Upper lobe of left lung (tissue), 4 donors: ENCODE data around the gene MACROD2.

Source experiments
- POLR2AphosphoS5 ChIP-seq, 2 donors: sonication (generic); formaldehyde crosslinking; IDR thresholded peaks; one replicate each; pipeline ENCODE4 v1.5.1; 2017; ENCODE audit warnings: antibody characterized with exemption in 2 of 2
- TF ChIP-seq, protein P1 (sequence below), 6 experiments: fragments of 450-650 bp in 4 of 6; fragments of 200-600 bp in 2 of 6; sonication (generic) in 2 of 6; IDR thresholded peaks; one replicate each; pipeline ENCODE4 v1.5.1; 2016 to 2019; ENCODE audit warnings: antibody characterized with exemption in 6 of 6

DNA sequence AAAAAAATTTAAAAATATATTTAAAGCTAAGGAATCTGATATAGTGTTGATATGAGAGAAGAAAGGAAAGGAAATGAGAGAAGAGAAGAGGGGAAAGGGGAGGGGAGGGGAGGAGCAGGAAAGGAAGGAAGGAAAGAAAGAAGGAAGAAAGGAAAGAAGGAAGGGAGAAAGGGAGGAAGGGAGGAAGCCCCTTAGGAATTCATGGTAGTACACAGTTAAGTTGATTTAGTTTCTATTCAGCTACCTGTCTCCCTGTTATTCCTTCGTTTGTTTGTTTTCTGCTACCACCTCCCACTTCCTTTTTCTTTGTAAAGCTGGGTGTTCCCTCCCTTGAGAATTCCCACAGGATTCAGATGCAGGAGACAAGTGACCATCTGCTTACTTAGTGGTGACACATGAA, 1367.5 kb downstream of the MACROD2 start:
- no peak for TF ChIP-seq POLR2AphosphoS5 (IDR thresholded peaks at IDR 0.05)
- TF ChIP-seq, protein P1, sequence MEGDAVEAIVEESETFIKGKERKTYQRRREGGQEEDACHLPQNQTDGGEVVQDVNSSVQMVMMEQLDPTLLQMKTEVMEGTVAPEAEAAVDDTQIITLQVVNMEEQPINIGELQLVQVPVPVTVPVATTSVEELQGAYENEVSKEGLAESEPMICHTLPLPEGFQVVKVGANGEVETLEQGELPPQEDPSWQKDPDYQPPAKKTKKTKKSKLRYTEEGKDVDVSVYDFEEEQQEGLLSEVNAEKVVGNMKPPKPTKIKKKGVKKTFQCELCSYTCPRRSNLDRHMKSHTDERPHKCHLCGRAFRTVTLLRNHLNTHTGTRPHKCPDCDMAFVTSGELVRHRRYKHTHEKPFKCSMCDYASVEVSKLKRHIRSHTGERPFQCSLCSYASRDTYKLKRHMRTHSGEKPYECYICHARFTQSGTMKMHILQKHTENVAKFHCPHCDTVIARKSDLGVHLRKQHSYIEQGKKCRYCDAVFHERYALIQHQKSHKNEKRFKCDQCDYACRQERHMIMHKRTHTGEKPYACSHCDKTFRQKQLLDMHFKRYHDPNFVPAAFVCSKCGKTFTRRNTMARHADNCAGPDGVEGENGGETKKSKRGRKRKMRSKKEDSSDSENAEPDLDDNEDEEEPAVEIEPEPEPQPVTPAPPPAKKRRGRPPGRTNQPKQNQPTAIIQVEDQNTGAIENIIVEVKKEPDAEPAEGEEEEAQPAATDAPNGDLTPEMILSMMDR (IDR thresholded peaks at IDR 0.05) = no peak
